HepG2 (cell line): ENCODE data around the gene CDH1. TPM values are rescaled to one million over a fixed set of nuclear protein-coding genes. Genes with fewer than 3 reads are reported as not detected.

Source experiments
- DR1 ChIP-seq: sonication (generic); formaldehyde crosslinking; IDR thresholded peaks from 2 replicates; pipeline ENCODE4 v1.8.0; 2021; ENCODE audit warnings: mild to moderate bottlenecking, missing genetic modification reagents, inconsistent platforms
- EP300 ChIP-seq, 3 experiments: sonication (generic) in 1 of 3; formaldehyde crosslinking in 1 of 3; IDR thresholded peaks; 2 replicates each; pipeline versions ENCODE4 v1.5.1 to v1.6.1; 2011 to 2020; ENCODE audit warnings: low read depth in 2 of 3, low read length in 2 of 3, borderline replicate concordance in 1 of 3, improper control_type of control experiment in 1 of 3, mild to moderate bottlenecking in 1 of 3, missing genetic modification reagents in 1 of 3, moderate library complexity in 1 of 3
- FOSL2 ChIP-seq: sonication (generic); formaldehyde crosslinking; IDR thresholded peaks from 2 replicates; pipeline ENCODE4 v1.4.0; 2020; ENCODE audit warnings: missing genetic modification reagents
- GATAD2A ChIP-seq: IDR thresholded peaks from 2 replicates; pipeline ENCODE4 v1.6.1; 2016
- HDAC1 ChIP-seq: sonication (generic); formaldehyde crosslinking; IDR thresholded peaks from 2 replicates; pipeline ENCODE4 v1.5.1; 2020; ENCODE audit warnings: mild to moderate bottlenecking, missing genetic modification reagents
- HES4 ChIP-seq: sonication (generic); formaldehyde crosslinking; IDR thresholded peaks from 2 replicates; pipeline ENCODE4 v1.9.0; 2021; ENCODE audit warnings: mild to moderate bottlenecking, missing genetic modification reagents, borderline replicate concordance
- IRF2 ChIP-seq: IDR thresholded peaks from 2 replicates; pipeline ENCODE4 v1.6.1; 2018; ENCODE audit warnings: missing genetic modification reagents, missing compliant biosample characterization
- KLF13 ChIP-seq: sonication (generic); formaldehyde crosslinking; IDR thresholded peaks from 2 replicates; pipeline ENCODE4 v1.4.0; 2020; ENCODE audit warnings: mild to moderate bottlenecking, missing genetic modification reagents
- NFATC3 ChIP-seq: sonication (generic); formaldehyde crosslinking; IDR thresholded peaks from 2 replicates; pipeline ENCODE4 v1.5.1; 2020; ENCODE audit warnings: mild to moderate bottlenecking, missing genetic modification reagents
- PHF21A ChIP-seq: sonication (generic); formaldehyde crosslinking; IDR thresholded peaks from 2 replicates; pipeline ENCODE4 v1.5.0; 2020; ENCODE audit warnings: mild to moderate bottlenecking, missing genetic modification reagents
- POLR2G ChIP-seq: fragments of 200-400 bp; formaldehyde crosslinking; IDR thresholded peaks from 2 replicates; pipeline ENCODE4 v1.6.1; 2018; ENCODE audit warnings: mild to moderate bottlenecking, low read depth, low read length, moderate library complexity
- ZC3H4 ChIP-seq: sonication (generic); formaldehyde crosslinking; IDR thresholded peaks from 2 replicates; pipeline ENCODE4 v1.4.0; 2020; ENCODE audit warnings: missing genetic modification reagents, borderline replicate concordance
- ZNF101 ChIP-seq: sonication (generic); formaldehyde crosslinking; IDR thresholded peaks from 2 replicates; pipeline ENCODE4 v1.4.0; 2020; ENCODE audit warnings: mild to moderate bottlenecking, low read depth, missing genetic modification reagents, borderline replicate concordance
- ZNF75D ChIP-seq: sonication (generic); formaldehyde crosslinking; IDR thresholded peaks from 2 replicates; pipeline ENCODE4 v1.8.1; 2023; ENCODE audit warnings: missing genetic modification reagents, mild to moderate bottlenecking, borderline replicate concordance
- ZNF790 ChIP-seq: sonication (generic); formaldehyde crosslinking; IDR thresholded peaks from 2 replicates; pipeline ENCODE4 v1.8.0; 2022; ENCODE audit warnings: missing genetic modification reagents, mild to moderate bottlenecking, borderline replicate concordance
- ZNF816 ChIP-seq: sonication (generic); formaldehyde crosslinking; IDR thresholded peaks from 2 replicates; pipeline ENCODE4 v1.8.0; 2022; ENCODE audit warnings: missing genetic modification reagents, mild to moderate bottlenecking, borderline replicate concordance
- polyA plus RNA-seq, 8 experiments: library from polyadenylated mRNA; depleted of rRNA in 3 of 8; stranded (reverse) in 7 of 8; unstranded in 1 of 8; fragments of >200 nt; fragmentation: Illumina TruSeq in 4 of 8; extraction: Trizol in 4 of 8; gene quantifications; 2 replicates each; pipeline versions ENCODE4 v1.2.1 to v1.2.3, GENCODE V29; 2011 to 2016; ENCODE audit warnings: low read depth in 4 of 8, missing spikeins in 1 of 8, mixed read lengths in 1 of 8; ENCODE audit not compliant: insufficient read depth in 1 of 8
- total RNA-seq, 5 experiments: library from RNA; depleted of rRNA; stranded (reverse); fragments of >200 nt; fragmentation: Illumina TruSeq; extraction: Trizol; gene quantifications; 2 replicates each; pipeline ENCODE4 v1.2.3, GENCODE V29; 2016; ENCODE audit warnings: low read depth in 1 of 5
- TF ChIP-seq, protein P1 (sequence below), 2 experiments: sonication (generic) in 1 of 2; formaldehyde crosslinking in 1 of 2; IDR thresholded peaks; 2 replicates each; pipeline versions ENCODE4 v1.6.1 to v1.9.0; 2014 to 2022; ENCODE audit warnings: antibody characterized with exemption in 1 of 2, borderline replicate concordance in 1 of 2, inconsistent platforms in 1 of 2, low read depth in 1 of 2, missing genetic modification reagents in 1 of 2
- TF ChIP-seq, protein P2 (sequence below): sonication (generic); formaldehyde crosslinking; IDR thresholded peaks from 2 replicates; pipeline ENCODE4 v1.5.0; 2020; ENCODE audit warnings: mild to moderate bottlenecking, missing genetic modification reagents
- TF ChIP-seq, protein P3 (sequence below): IDR thresholded peaks from 2 replicates; pipeline ENCODE4 v1.6.1; 2016; ENCODE audit warnings: missing genetic modification reagents, missing compliant biosample characterization
- TF ChIP-seq, protein P4 (sequence below): sonication (generic); formaldehyde crosslinking; IDR thresholded peaks from 2 replicates; pipeline ENCODE4 v1.4.0; 2020; ENCODE audit warnings: missing genetic modification reagents

CDH1 gene
- total and polyA plus RNA-seq, 2 of the 13 experiments (the other 11 are each of a cell fraction or from before 2014, with no cell fraction given): 0.95 to 9.8 TPM

DNA sequence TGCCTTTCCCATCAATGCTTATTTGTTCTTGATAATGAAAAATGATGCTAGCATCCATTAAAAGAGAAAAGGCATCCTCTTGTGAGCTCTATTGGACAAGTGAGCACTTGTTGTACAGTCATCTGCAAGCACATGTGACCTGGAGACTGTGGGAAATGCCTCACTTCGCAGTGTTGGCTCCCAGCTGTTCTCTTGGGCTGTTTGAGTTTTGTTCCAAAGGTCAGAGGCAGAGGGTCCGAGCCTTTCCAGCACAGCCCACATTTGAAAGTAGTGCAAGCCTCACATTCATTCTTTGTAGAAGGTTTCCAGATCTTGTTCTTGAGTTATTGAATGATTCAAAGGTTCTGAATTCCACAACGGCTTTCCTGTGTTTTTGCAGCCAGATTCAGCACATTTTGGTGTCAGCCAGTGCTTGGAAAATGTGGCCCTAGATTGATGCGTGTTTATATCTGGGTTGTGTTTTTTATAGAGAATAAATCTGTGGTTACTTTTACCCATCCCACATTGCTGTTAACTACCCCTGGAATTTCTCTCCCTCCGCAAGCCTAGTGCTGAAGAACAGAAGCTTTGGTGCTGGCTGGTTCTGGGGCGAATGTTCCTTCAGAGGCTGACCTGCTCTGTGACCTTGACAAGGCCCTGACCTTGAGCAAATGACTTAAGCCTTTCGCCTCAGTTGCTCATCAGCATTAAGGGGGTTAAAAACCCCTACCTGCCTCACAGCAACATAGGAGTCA is 49.8 kb downstream of the CDH1 start (continued):
- TF ChIP-seq IRF2 (CRISPR knock-in tag) (peak; percentile 67; the same call in 1 of the 2 replicates), HDAC1 (peak; percentile 72), FOSL2 (peak; percentile 78), ZNF101 (CRISPR knock-in tag) (no peak), ZNF816 (no peak), HES4 (CRISPR knock-in tag) (no peak), POLR2G (no peak), ZNF75D (CRISPR knock-in tag) (0 out of 2 replicates have a peak, but pooled peaks have one; percentile 84), GATAD2A (peak; percentile 74), PHF21A (CRISPR knock-in tag) (peak; percentile 68; the same call in 1 of the 2 replicates), ZC3H4 (CRISPR knock-in tag) (no peak), EP300 (IDR thresholded peaks at IDR 0.05; ENCODE audit: low read depth in 2 of 2, low read length in 2 of 2) (peak in 1 of 2 experiments; percentile 73; a peak in 2 of 4 replicates), EP300 (CRISPR knock-in tag; IDR thresholded peaks at IDR 0.05; ENCODE audit: borderline replicate concordance) (no peak), ZNF790 (CRISPR knock-in tag) (no peak), DR1 (CRISPR knock-in tag) (no peak), KLF13 (CRISPR knock-in tag) (no peak), NFATC3 (CRISPR knock-in tag) (no peak)
- TF ChIP-seq, protein P1, sequence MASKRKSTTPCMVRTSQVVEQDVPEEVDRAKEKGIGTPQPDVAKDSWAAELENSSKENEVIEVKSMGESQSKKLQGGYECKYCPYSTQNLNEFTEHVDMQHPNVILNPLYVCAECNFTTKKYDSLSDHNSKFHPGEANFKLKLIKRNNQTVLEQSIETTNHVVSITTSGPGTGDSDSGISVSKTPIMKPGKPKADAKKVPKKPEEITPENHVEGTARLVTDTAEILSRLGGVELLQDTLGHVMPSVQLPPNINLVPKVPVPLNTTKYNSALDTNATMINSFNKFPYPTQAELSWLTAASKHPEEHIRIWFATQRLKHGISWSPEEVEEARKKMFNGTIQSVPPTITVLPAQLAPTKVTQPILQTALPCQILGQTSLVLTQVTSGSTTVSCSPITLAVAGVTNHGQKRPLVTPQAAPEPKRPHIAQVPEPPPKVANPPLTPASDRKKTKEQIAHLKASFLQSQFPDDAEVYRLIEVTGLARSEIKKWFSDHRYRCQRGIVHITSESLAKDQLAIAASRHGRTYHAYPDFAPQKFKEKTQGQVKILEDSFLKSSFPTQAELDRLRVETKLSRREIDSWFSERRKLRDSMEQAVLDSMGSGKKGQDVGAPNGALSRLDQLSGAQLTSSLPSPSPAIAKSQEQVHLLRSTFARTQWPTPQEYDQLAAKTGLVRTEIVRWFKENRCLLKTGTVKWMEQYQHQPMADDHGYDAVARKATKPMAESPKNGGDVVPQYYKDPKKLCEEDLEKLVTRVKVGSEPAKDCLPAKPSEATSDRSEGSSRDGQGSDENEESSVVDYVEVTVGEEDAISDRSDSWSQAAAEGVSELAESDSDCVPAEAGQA (IDR thresholded peaks at IDR 0.05; ENCODE audit: low read depth): no peak
- TF ChIP-seq, protein P1 (CRISPR knock-in tag; IDR thresholded peaks at IDR 0.05; ENCODE audit: borderline replicate concordance): no peak
- TF ChIP-seq, protein P2, sequence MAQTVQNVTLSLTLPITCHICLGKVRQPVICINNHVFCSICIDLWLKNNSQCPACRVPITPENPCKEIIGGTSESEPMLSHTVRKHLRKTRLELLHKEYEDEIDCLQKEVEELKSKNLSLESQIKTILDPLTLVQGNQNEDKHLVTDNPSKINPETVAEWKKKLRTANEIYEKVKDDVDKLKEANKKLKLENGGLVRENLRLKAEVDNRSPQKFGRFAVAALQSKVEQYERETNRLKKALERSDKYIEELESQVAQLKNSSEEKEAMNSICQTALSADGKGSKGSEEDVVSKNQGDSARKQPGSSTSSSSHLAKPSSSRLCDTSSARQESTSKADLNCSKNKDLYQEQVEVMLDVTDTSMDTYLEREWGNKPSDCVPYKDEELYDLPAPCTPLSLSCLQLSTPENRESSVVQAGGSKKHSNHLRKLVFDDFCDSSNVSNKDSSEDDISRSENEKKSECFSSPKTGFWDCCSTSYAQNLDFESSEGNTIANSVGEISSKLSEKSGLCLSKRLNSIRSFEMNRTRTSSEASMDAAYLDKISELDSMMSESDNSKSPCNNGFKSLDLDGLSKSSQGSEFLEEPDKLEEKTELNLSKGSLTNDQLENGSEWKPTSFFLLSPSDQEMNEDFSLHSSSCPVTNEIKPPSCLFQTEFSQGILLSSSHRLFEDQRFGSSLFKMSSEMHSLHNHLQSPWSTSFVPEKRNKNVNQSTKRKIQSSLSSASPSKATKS (CRISPR knock-in tag): no peak
- TF ChIP-seq, protein P3, sequence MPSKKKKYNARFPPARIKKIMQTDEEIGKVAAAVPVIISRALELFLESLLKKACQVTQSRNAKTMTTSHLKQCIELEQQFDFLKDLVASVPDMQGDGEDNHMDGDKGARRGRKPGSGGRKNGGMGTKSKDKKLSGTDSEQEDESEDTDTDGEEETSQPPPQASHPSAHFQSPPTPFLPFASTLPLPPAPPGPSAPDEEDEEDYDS (CRISPR knock-in tag): peak; percentile 47; the same call in 1 of the 2 replicates
- TF ChIP-seq, protein P4, sequence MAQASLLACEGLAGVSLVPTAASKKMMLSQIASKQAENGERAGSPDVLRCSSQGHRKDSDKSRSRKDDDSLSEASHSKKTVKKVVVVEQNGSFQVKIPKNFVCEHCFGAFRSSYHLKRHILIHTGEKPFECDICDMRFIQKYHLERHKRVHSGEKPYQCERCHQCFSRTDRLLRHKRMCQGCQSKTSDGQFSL (CRISPR knock-in tag): no peak
